AG09309 (cell line): ENCODE results near the gene TTC7B.

Experiments used
- DNase-seq: peaks from one replicate; pipeline ENCODE4 v3.0.0-alpha.2; 2010; ENCODE audit warnings: low read depth
- H3K4me3 ChIP-seq: 2 replicates; pipeline ENCODE4 v1.5.1; 2011; ENCODE audit warnings: mild to moderate bottlenecking, low read depth, low read length, moderate library complexity; ENCODE audit not compliant: control insufficient read depth
- CTCF ChIP-seq: IDR thresholded peaks from 2 replicates; pipeline ENCODE4 v1.5.1; 2011; ENCODE audit warnings: mild to moderate bottlenecking, low read depth, low read length, inconsistent platforms; ENCODE audit not compliant: insufficient read depth, control insufficient read depth; ENCODE audit errors: missing control alignments

TTC7B gene

GRCh38 chr14:90732718-90733117 lies 83.5 kb downstream of the TTC7B start:
- DNase-seq: no peak
- no peak overlapping the region for H3K4me3 ChIP-seq
- no peak for TF ChIP-seq CTCF

GRCh38 chr14:90732139-90732538 lies 84.1 kb downstream of the TTC7B start:
- H3K4me3 ChIP-seq: no peak overlapping the region
- TF ChIP-seq CTCF: no peak
- no peak for DNase-seq

- no peak for DNase-seq
- H3K4me3 ChIP-seq: no peak overlapping the region
- TF ChIP-seq CTCF: no peak
Observed at GRCh38 chr14:90731487-90731886, 84.7 kb downstream of the TTC7B start.

GRCh38 chr14:90730206-90730766 lies 85.9 kb downstream of the TTC7B start:
- TF ChIP-seq CTCF: no peak
- no peak for DNase-seq
- no peak overlapping the region for H3K4me3 ChIP-seq

GRCh38 chr14:90728951-90729350 lies 87.3 kb downstream of the TTC7B start:
- TF ChIP-seq CTCF: no peak
- H3K4me3 ChIP-seq: no peak overlapping the region
- DNase-seq: no peak

- no peak overlapping the region for H3K4me3 ChIP-seq
- TF ChIP-seq CTCF: no peak
Observed at GRCh38 chr14:90727082-90727481, 89.1 kb downstream of the TTC7B start.

GRCh38 chr14:90726656-90727055 lies 89.6 kb downstream of the TTC7B start:
- H3K4me3 ChIP-seq: no peak overlapping the region
- no peak for DNase-seq
- TF ChIP-seq CTCF: peak; percentile 2

More at GRCh38 chr14:90727082-90727481, 89.1 kb downstream of the TTC7B start:
- no peak for DNase-seq
